ENCODE results near the gene EIF4A3. TPM values are rescaled to one million over a fixed set of nuclear protein-coding genes. Genes with fewer than 3 reads are reported as not detected.

The EIF4A3 gene
- total RNA-seq, 1 donor from 2014 or later = 83.6 TPM

DNA sequence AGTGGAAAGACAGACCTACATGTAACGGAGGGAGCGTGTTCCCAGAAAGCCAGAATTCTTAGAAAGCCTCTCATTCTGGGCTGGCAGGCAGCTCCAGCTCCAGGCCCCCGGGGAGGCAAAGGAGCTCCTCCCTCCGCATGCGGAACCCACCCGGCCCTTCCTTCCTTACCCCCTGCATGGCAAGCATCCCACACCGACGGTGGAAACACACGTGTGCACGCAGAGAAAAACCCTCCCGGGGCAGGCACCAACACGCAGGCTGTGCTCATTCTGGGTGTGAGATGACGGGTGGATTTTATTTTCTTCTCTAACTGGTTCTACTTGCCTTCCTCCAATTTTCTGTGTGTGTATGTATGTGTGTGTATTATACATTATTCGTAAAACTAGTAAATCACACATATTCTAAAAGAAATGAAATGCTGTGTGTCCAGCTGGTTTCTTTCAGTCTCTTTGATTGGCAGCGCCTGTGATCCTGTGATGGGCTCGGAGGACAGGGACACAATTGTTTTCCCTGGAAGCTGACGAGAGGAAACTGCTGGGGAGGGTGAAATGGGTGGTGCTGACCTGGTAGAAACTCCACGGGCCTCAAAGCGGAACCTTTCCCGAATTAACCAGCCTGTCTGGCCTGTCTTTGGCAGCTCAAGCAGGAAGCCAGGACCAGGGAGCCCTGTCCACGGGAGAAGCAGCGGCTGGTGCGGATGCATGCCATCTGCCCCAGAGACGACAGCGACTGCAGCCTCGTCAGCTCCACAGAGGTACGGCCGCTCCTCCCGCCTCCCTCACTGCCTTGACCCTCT is 45.1 kb upstream of the EIF4A3 start:
- Mint-ChIP-seq H3K4me1 (ENCODE audit: low read depth) (peaks cover 1% of the 10 kb centered on the region), H3K9me3 (ENCODE audit: low read depth) (no peaks in the 10 kb centered on the region)
- no peak for DNase-seq (ENCODE audit: low spot score, unreplicated experiment)

DNA sequence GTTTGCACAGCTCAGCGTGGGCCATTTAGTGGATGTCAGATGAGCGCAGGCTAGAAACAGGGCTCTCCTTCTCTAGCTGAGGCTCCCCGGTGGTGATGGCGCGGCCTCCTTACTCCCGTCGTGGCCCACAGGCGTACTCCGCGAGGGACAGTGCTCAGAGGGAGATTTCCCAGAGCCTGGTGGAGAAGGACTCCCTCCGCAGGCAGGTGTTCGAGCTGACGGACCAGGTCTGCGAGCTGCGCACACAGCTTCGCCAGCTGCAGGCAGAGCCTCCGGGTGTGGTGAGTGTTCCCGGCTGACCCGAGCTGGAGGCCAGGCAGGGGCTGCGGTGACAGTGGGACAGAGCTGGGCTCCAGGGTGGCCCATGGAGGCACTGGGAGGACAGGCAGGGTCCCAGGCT is 44.3 kb upstream of the EIF4A3 start:
- no peak overlapping the region for H3K27ac Mint-ChIP-seq
- TF ChIP-seq, protein P1, sequence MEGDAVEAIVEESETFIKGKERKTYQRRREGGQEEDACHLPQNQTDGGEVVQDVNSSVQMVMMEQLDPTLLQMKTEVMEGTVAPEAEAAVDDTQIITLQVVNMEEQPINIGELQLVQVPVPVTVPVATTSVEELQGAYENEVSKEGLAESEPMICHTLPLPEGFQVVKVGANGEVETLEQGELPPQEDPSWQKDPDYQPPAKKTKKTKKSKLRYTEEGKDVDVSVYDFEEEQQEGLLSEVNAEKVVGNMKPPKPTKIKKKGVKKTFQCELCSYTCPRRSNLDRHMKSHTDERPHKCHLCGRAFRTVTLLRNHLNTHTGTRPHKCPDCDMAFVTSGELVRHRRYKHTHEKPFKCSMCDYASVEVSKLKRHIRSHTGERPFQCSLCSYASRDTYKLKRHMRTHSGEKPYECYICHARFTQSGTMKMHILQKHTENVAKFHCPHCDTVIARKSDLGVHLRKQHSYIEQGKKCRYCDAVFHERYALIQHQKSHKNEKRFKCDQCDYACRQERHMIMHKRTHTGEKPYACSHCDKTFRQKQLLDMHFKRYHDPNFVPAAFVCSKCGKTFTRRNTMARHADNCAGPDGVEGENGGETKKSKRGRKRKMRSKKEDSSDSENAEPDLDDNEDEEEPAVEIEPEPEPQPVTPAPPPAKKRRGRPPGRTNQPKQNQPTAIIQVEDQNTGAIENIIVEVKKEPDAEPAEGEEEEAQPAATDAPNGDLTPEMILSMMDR (IDR thresholded peaks at IDR 0.05; ENCODE audit: unreplicated experiment) = no peak
- no peak for DNase-seq (ENCODE audit: low spot score, unreplicated experiment)
- no peaks in the 10 kb centered on the region for H3K9me3 Mint-ChIP-seq (ENCODE audit: low read depth)
- H3K36me3 Mint-ChIP-seq (ENCODE audit: insufficient read depth) = no peaks in the 10 kb centered on the region
- H3K4me3 Mint-ChIP-seq (ENCODE audit: low read depth) = no peak overlapping the region
- H3K4me1 Mint-ChIP-seq (ENCODE audit: low read depth) = peaks cover 1% of the 10 kb centered on the region
- H3K27me3 Mint-ChIP-seq = peaks cover 22% of the 10 kb centered on the region

More for the DNA sequence above, 45.1 kb upstream of the EIF4A3 start:
- Mint-ChIP-seq H3K27ac (no peak overlapping the region), H3K36me3 (ENCODE audit: insufficient read depth) (no peaks in the 10 kb centered on the region), H3K4me3 (ENCODE audit: low read depth) (no peak overlapping the region), H3K27me3 (peaks cover 20% of the 10 kb centered on the region)
- TF ChIP-seq, protein P1 (IDR thresholded peaks at IDR 0.05; ENCODE audit: unreplicated experiment) = no peak

DNA sequence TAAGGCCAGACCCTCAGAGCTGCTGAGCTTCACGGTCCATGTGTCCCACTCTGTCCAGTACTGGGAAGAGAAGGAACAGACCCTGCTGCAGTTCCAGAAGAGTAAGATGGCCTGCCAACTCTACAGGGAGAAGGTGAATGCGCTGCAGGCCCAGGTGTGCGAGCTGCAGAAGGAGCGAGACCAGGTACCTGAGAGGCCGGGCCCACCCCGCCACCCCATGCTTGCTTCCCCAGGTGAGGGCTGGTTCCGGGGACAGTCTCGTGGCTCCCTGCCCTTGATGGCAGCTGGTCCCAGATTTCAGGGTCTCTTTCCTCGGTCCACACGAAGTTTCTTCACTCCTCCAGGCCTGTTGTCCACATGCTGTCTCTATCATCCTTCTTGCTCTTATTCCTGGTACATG is 43.8 kb upstream of the EIF4A3 start:
- no peak overlapping the region for H3K27ac Mint-ChIP-seq
- no peak overlapping the region for H3K4me3 Mint-ChIP-seq (ENCODE audit: low read depth)
- peaks cover 25% of the 10 kb centered on the region for H3K27me3 Mint-ChIP-seq
- TF ChIP-seq, protein P1 (IDR thresholded peaks at IDR 0.05; ENCODE audit: unreplicated experiment) = no peak
- peaks cover 1% of the 10 kb centered on the region for H3K4me1 Mint-ChIP-seq (ENCODE audit: low read depth)
- H3K9me3 Mint-ChIP-seq (ENCODE audit: low read depth) = no peaks in the 10 kb centered on the region
- no peak for DNase-seq (ENCODE audit: low spot score, unreplicated experiment)
- no peaks in the 10 kb centered on the region for H3K36me3 Mint-ChIP-seq (ENCODE audit: insufficient read depth)

DNA sequence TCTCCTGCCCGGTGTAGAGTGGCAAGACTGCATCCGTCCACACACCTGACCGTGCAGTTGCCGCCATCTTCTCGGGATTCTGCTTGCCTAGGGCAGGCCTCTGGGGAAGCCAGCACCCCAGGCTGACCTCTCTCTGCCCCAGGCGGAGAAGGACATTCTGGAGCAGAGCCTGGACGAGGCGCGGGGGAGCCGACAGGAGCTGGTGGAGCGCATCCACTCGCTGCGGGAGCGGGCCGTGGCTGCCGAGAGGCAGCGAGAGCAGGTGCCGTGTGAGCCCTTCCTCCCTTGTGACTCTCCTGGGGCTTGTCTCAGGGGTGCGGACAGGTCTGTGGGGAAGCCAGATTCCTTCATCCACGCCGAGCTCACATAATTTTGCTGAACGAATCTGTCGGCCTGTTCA is 42.7 kb upstream of the EIF4A3 start:
- no peak overlapping the region for H3K27ac Mint-ChIP-seq
- no peak overlapping the region for H3K4me3 Mint-ChIP-seq (ENCODE audit: low read depth)
- TF ChIP-seq, protein P1 (IDR thresholded peaks at IDR 0.05; ENCODE audit: unreplicated experiment) = no peak
- peaks cover 29% of the 10 kb centered on the region for H3K27me3 Mint-ChIP-seq
- H3K36me3 Mint-ChIP-seq (ENCODE audit: insufficient read depth) = no peaks in the 10 kb centered on the region
- no peaks in the 10 kb centered on the region for H3K9me3 Mint-ChIP-seq (ENCODE audit: low read depth)
- peaks cover 1% of the 10 kb centered on the region for H3K4me1 Mint-ChIP-seq (ENCODE audit: low read depth)
- no peak for DNase-seq (ENCODE audit: low spot score, unreplicated experiment)

DNA sequence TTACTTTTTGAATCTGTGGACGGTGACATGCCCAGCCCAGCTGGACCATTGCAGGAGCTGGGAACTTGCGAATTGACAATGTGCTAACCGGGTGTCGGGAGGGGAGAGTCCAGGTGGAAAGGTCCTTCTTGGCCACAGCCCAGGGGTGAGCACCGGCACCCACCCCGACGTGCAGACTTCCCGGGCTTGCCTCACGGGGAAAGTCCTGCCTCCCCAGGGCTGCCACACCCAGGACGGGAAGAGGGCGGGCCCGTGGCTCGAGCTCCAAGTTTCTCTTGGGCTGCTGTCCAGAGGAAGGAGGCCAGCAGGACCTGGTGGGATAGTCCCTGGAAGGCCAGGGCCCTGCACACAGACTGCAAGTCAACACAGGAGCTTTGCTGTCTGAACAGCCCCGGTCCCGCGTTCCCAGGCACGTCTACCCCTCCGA is 40.6 kb upstream of the EIF4A3 start:
- Mint-ChIP-seq H3K27me3 (peaks cover 23% of the 10 kb centered on the region), H3K36me3 (ENCODE audit: insufficient read depth) (no peaks in the 10 kb centered on the region), H3K27ac (no peak overlapping the region), H3K9me3 (ENCODE audit: low read depth) (no peaks in the 10 kb centered on the region), H3K4me1 (ENCODE audit: low read depth) (no peaks in the 10 kb centered on the region), H3K4me3 (ENCODE audit: low read depth) (no peak overlapping the region)
- TF ChIP-seq, protein P1 (IDR thresholded peaks at IDR 0.05; ENCODE audit: unreplicated experiment) = no peak
- no peak for DNase-seq (ENCODE audit: low spot score, unreplicated experiment)

All from progenitor cell of endocrine pancreas (in vitro differentiated cells).